ENCODE measurements around the gene ZNF396.

Gene ZNF396

DNA sequence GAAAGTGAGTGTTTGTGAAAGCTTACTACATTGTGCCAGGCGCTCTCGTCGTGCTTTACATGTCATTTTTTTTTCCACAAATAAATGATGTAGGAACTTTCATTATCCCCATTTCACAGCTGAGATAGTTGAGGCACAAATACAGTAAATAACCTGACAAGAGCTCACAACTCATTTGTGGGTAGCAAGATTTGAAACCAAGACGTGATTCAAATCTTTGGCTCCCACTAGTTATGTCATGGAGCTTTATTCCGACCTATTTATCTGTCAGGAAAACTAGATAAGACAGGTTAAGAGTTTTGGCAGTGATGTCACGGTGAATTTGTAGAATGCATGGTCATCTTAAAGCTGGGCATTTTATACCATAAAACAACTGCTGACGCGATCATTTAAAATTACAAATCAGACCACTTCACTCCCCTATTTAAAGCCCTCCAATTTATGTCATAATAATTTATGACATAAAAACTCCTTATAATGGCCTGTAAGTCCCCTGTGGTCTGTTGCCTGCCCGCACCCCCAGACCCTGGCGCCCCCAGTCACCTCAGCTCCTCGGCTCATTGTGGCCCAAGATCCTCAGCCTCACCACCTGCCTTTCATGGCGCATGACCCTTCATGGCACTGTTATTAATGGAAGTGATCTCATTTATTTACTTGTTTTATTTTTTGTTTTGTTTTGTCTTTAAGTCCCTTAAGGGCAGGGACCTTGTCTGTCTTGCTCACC, 32.2 kb downstream of the ZNF396 start:
- peaks cover 8% of the 10 kb centered on the region for H3K36me3 ChIP-seq (replicated peaks)
- in situ Hi-C loops (cut with HindIII; ENCODE audit: low pct_ligation_motif_present, low sequenced_read_pairs): no loop called here

DNA sequence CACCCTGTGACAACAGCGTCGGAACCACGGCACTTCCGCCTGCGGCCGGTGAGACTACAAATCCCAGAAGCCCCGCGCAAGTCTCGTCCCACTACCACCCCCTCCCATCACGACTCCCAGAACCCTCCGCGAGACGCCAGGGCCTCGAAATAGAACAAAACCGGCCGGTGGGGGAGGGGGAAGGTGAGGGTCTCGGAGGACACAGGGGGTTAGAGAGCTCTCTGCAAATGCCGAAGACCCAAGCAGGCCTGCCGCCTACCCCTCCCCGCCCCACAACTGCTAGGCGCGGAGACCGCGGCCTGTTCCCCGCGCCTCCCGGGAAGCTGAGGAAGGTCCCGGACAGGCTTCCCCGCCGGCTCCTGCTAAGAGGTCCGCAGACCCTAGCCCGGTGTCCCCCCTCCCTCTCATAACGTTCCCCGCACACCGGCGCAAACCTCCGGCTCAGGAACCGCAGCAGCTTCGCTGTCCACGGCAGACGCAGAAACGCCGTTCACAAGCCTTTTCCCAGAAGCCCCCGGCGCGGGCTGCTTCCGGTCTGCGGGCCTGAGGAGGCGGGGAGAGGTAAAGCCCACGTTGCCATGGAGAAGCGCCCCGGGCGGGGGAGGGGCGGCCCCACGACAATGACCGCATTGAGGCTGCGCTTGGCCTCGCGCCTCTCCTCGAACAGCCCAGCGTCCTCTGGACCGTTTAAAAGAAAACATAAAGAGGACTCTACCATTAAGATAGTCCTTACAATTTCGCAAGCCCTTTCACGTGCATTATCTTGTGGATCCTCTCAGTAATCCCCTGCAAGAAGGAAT, 33.0 kb downstream of the ZNF396 start, which contains the start of gene ZNF24:
Gene ZNF24, minus strand, starts transcription at position 485 of the 800 bp plus-strand sequence. CDS start 3,770 bp downstream, outside the sequence.
- DNase-seq: peak; percentile 92
- TF ChIP-seq, protein P1, sequence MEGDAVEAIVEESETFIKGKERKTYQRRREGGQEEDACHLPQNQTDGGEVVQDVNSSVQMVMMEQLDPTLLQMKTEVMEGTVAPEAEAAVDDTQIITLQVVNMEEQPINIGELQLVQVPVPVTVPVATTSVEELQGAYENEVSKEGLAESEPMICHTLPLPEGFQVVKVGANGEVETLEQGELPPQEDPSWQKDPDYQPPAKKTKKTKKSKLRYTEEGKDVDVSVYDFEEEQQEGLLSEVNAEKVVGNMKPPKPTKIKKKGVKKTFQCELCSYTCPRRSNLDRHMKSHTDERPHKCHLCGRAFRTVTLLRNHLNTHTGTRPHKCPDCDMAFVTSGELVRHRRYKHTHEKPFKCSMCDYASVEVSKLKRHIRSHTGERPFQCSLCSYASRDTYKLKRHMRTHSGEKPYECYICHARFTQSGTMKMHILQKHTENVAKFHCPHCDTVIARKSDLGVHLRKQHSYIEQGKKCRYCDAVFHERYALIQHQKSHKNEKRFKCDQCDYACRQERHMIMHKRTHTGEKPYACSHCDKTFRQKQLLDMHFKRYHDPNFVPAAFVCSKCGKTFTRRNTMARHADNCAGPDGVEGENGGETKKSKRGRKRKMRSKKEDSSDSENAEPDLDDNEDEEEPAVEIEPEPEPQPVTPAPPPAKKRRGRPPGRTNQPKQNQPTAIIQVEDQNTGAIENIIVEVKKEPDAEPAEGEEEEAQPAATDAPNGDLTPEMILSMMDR (IDR thresholded peaks at IDR 0.05; ENCODE audit: low read depth, low read length, missing control alignments): no peak
- Histone ChIP-seq H3K4me3 (ENCODE audit: low read depth, low read length) (peak within 1 kb of the TSS; percentile 92), H3K27me3 (replicated peaks) (no peaks in the 10 kb centered on the region), H3K27ac (peak within 1 kb of the TSS; percentile 95), H3K36me3 (replicated peaks) (peaks cover 15% of the 10 kb centered on the region)
- in situ Hi-C loops (cut with HindIII; ENCODE audit: low pct_ligation_motif_present, low sequenced_read_pairs): no loop called here

More for the DNA sequence above, 32.2 kb downstream of the ZNF396 start:
- H3K4me3 ChIP-seq (ENCODE audit: low read depth, low read length): peak overlapping the region; percentile 92
- no peak for DNase-seq
- TF ChIP-seq, protein P1 (IDR thresholded peaks at IDR 0.05; ENCODE audit: low read depth, low read length, missing control alignments): no peak
- no peaks in the 10 kb centered on the region for H3K27me3 ChIP-seq (replicated peaks)
- H3K27ac ChIP-seq: peak overlapping the region; percentile 95

DNA sequence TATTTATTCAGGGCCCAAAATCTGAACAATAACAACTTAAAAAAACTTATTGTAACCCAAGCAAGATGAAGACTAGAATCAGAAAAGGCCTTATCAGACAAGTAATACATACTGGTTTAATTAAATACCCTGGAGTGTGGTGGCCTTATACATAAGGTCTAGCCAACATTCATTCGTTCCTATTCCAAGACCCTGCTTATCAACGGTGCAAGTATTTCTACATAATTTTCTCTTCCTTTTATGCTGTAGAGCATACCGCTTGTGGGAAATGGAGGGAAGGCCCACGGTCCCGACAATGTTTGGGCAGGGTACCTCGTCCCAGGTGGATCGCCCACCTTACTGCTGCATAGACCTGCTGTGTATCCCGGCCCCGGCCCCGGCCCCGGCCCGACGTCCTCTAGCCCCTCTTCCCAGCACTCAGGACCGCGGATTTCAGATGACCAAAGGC, 33.6 kb downstream of the ZNF396 start:
- TF ChIP-seq, protein P1 (IDR thresholded peaks at IDR 0.05; ENCODE audit: low read depth, low read length, missing control alignments): no peak
- H3K36me3 ChIP-seq (replicated peaks): peaks cover 20% of the 10 kb centered on the region
- in situ Hi-C loops (cut with HindIII; ENCODE audit: low pct_ligation_motif_present, low sequenced_read_pairs): no loop called here
- no peak for DNase-seq
- peak overlapping the region; percentile 92 for H3K4me3 ChIP-seq (ENCODE audit: low read depth, low read length)
- no peaks in the 10 kb centered on the region for H3K27me3 ChIP-seq (replicated peaks)
- peak overlapping the region; percentile 95 for H3K27ac ChIP-seq

DNA sequence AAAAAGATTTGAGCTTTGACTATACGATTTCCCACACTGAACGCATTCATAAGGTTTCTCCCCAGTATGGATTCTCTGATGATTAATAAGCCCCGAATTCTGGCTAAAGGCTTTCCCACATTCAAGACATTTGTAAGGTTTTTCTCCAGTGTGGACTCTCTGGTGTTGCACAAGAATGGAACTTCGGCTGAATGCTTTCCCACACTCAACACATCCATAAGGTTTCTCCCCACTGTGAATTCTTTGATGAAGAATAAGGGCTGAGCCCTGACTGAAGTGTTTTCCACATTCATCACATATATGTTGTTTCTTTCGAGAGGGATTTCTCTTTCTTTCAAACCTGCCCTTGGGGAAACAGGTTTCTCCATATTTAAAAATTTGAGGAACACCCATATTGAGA, 39.9 kb downstream of the ZNF396 start:
- Histone ChIP-seq H3K27me3 (replicated peaks) (no peaks in the 10 kb centered on the region), H3K36me3 (replicated peaks) (peaks cover 66% of the 10 kb centered on the region), H3K4me3 (ENCODE audit: low read depth, low read length) (no peak overlapping the region), H3K27ac (no peak overlapping the region)
- in situ Hi-C loops (cut with HindIII; ENCODE audit: low pct_ligation_motif_present, low sequenced_read_pairs): no loop called here
- DNase-seq: no peak
- TF ChIP-seq, protein P1 (IDR thresholded peaks at IDR 0.05; ENCODE audit: low read depth, low read length, missing control alignments): no peak

DNA sequence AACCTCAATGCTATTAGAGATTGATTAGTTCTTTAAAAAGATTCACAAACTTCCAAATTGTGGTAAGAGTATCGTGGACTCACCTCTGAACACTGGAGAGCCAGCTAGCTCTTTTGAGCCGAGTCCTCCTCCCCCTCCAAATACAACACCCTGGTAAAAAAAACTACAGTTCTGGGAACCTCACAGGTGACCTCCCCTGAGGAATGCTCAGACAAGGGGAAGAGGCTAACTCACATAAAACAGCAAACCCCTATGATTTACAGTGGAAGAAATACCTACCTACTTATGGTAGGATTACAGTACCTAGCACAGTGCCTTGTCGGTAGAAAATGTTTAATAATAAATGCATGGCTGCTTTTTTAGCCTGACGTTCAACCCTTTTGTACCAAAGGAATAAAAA, 41.3 kb downstream of the ZNF396 start:
- DNase-seq: no peak
- H3K4me3 ChIP-seq (ENCODE audit: low read depth, low read length): no peak overlapping the region
- TF ChIP-seq, protein P1 (IDR thresholded peaks at IDR 0.05; ENCODE audit: low read depth, low read length, missing control alignments): no peak
- H3K27ac ChIP-seq: no peak overlapping the region
- H3K27me3 ChIP-seq (replicated peaks): no peaks in the 10 kb centered on the region
- in situ Hi-C loops (cut with HindIII; ENCODE audit: low pct_ligation_motif_present, low sequenced_read_pairs): no loop called here
- H3K36me3 ChIP-seq (replicated peaks): peaks cover 70% of the 10 kb centered on the region
